H1 (cell line): Measurements from ENCODE around the gene ILF3. TPM values are rescaled to one million over a fixed set of nuclear protein-coding genes. Genes with fewer than 3 reads are reported as not detected.

Experiments
- CTCF ChIA-PET: fragments of 300-600 bp; sonication (Branson Sonifier 250); formaldehyde crosslinking; loops from one replicate; lab custom pipeline; 2021; ENCODE audit not compliant: partially characterized antibody; lab: Charles Lee
- POLR2A ChIA-PET: fragments of 300-600 bp; sonication (Branson Sonifier 250); formaldehyde crosslinking; loops from one replicate; lab custom pipeline; 2021; ENCODE audit warnings: inconsistent platforms; ENCODE audit not compliant: partially characterized antibody; lab: Charles Lee
- DNase-seq, 2 experiments: peaks; one replicate each; pipeline versions ENCODE4 v3.0.0 to v3.0.0-alpha.2; 2010 to 2022; ENCODE audit warnings: low spot score in 2 of 2, low read depth in 1 of 2, mixed read lengths in 1 of 2
- FAIRE-seq: peaks from 2 replicates; lab custom pipeline; 2011; peaks lifted over from hg19 to GRCh38; lab: Jason Lieb, UNC
- H2AFZ ChIP-seq: 2 replicates; pipeline ENCODE4 v1.8.1; 2012; ENCODE audit warnings: low read length, inconsistent platforms
- H2AK5ac ChIP-seq: 2 replicates; pipeline ENCODE4 v1.6.1; 2013; ENCODE audit warnings: low read depth, low read length
- H2BK120ac ChIP-seq: replicated peaks from 2 replicates; pipeline ENCODE3; 2013; ENCODE audit warnings: low read depth, low read length, inconsistent platforms
- H2BK12ac ChIP-seq: 2 replicates; pipeline ENCODE4 v1.6.1; 2013; ENCODE audit warnings: low read depth, low read length
- H2BK15ac ChIP-seq: 2 replicates; pipeline ENCODE4 v1.6.1; 2013; ENCODE audit warnings: low read length
- H2BK20ac ChIP-seq: 2 replicates; pipeline ENCODE4 v1.6.1; 2013; ENCODE audit warnings: low read length
- H2BK5ac ChIP-seq: 2 replicates; pipeline ENCODE4 v1.6.1; 2013; ENCODE audit warnings: low read depth, low read length
- H3K14ac ChIP-seq: 2 replicates; pipeline ENCODE4 v1.6.1; 2013; ENCODE audit warnings: inconsistent platforms; ENCODE audit not compliant: insufficient read length
- H3K18ac ChIP-seq: 2 replicates; pipeline ENCODE4 v1.6.1; 2013; ENCODE audit warnings: low read length; ENCODE audit errors: extremely low read depth
- H3K23ac ChIP-seq: 2 replicates; pipeline ENCODE4 v1.6.1; 2013; ENCODE audit warnings: inconsistent platforms; ENCODE audit not compliant: insufficient read length
- H3K23me2 ChIP-seq: 2 replicates; pipeline ENCODE4 v1.6.1; 2013; ENCODE audit warnings: low read depth, low read length
- H3K27ac ChIP-seq: 2 replicates; pipeline ENCODE4 v1.6.1; 2011; ENCODE audit warnings: low read depth, low read length, inconsistent platforms
- H3K27me3 ChIP-seq, 4 experiments: replicated peaks in 1 of 4; 1 replicate in 1 of 4; 2 replicates in 3 of 4; pipeline versions ENCODE4 v1.6.1 to v1.8.1; 2011 to 2013; ENCODE audit warnings: low read length in 3 of 4, mild to moderate bottlenecking in 3 of 4, inconsistent platforms in 2 of 4, mixed read lengths in 2 of 4, moderate library complexity in 1 of 4; ENCODE audit not compliant: control insufficient read depth in 3 of 4, insufficient read depth in 3 of 4; ENCODE audit errors: extremely low read depth in 1 of 4
- H3K36me3 ChIP-seq, 4 experiments: 2 replicates each; pipeline versions ENCODE4 v1.6.1 to v1.8.1; 2011 to 2013; ENCODE audit warnings: mild to moderate bottlenecking in 4 of 4, low read length in 3 of 4, moderate library complexity in 2 of 4, control low read depth in 1 of 4, inconsistent platforms in 1 of 4; ENCODE audit not compliant: insufficient read depth in 4 of 4, control insufficient read depth in 2 of 4
- H3K4ac ChIP-seq: replicated peaks from 2 replicates; pipeline ENCODE3; 2013; ENCODE audit warnings: low read length, low read depth, mixed read lengths, inconsistent platforms; ENCODE audit not compliant: insufficient read length
- H3K4me1 ChIP-seq, 4 experiments: replicated peaks in 1 of 4; 1 replicate in 1 of 4; 2 replicates in 3 of 4; pipeline versions ENCODE4 v1.6.1 to v1.8.1; 2011 to 2013; ENCODE audit warnings: low read length in 3 of 4, inconsistent platforms in 2 of 4, mixed read lengths in 1 of 4; ENCODE audit not compliant: insufficient read depth in 4 of 4, control insufficient read depth in 3 of 4
- H3K4me2 ChIP-seq, 2 experiments: 2 replicates each; pipeline versions ENCODE4 v1.6.1 to v1.8.1; 2011 to 2013; ENCODE audit warnings: low read depth in 2 of 2, low read length in 2 of 2, control low read depth in 1 of 2, inconsistent platforms in 1 of 2, mild to moderate bottlenecking in 1 of 2; ENCODE audit not compliant: insufficient read depth in 1 of 2
- H3K4me3 ChIP-seq, 4 experiments: fragments of 200-600, 300-600 bp in 1 of 4; sonication (generic), shearing (Covaris generic), sonication (Bioruptor Twin) in 1 of 4; 2 replicates each; pipeline versions ENCODE4 v1.5.1 to v1.8.1; 2011 to 2016; ENCODE audit warnings: low read length in 4 of 4, low read depth in 3 of 4, control low read depth in 2 of 4, inconsistent platforms in 2 of 4, mild to moderate bottlenecking in 2 of 4, mixed read lengths in 1 of 4, moderate library complexity in 1 of 4; ENCODE audit not compliant: insufficient read depth in 2 of 4; ENCODE audit errors: extremely low read depth in 1 of 4
- H3K56ac ChIP-seq: replicated peaks from 2 replicates; pipeline ENCODE3; 2013; ENCODE audit warnings: low read depth, mild to moderate bottlenecking, mixed read lengths, low read length, inconsistent platforms; ENCODE audit not compliant: insufficient read length
- H3K79me1 ChIP-seq: 2 replicates; pipeline ENCODE4 v1.6.1; 2013; ENCODE audit warnings: low read depth, low read length, control low read depth
- H3K79me2 ChIP-seq, 2 experiments: 2 replicates each; pipeline versions ENCODE4 v1.6.1 to v1.8.1; 2012 to 2013; ENCODE audit warnings: low read length in 2 of 2, mild to moderate bottlenecking in 2 of 2, inconsistent platforms in 1 of 2; ENCODE audit not compliant: insufficient read depth in 2 of 2, control insufficient read depth in 1 of 2
- H3K9ac ChIP-seq, 4 experiments: replicated peaks in 1 of 4; 1 replicate in 1 of 4; 2 replicates in 3 of 4; pipeline versions ENCODE4 v1.6.1 to v1.8.1; 2011 to 2013; ENCODE audit warnings: low read depth in 3 of 4, low read length in 3 of 4, control low read depth in 2 of 4, mild to moderate bottlenecking in 2 of 4, moderate library complexity in 2 of 4, inconsistent platforms in 1 of 4; ENCODE audit errors: extremely low read depth in 1 of 4
- H3K9me3 ChIP-seq, 2 experiments: 2 replicates each; pipeline versions ENCODE4 v1.6.1 to v1.8.1; 2012 to 2013; ENCODE audit warnings: mild to moderate bottlenecking in 2 of 2, moderate library complexity in 2 of 2, control low read depth in 1 of 2, inconsistent platforms in 1 of 2, low read depth in 1 of 2, low read length in 1 of 2, mixed read lengths in 1 of 2; ENCODE audit not compliant: insufficient read depth in 2 of 2
- H4K20me1 ChIP-seq, 2 experiments: replicated peaks in 1 of 2; 2 replicates each; pipeline versions ENCODE3 to v1.8.1; 2011 to 2013; ENCODE audit warnings: inconsistent platforms in 2 of 2, low read length in 2 of 2, mild to moderate bottlenecking in 1 of 2; ENCODE audit not compliant: insufficient read depth in 2 of 2, control insufficient read depth in 1 of 2
- H4K5ac ChIP-seq: 2 replicates; pipeline ENCODE4 v1.6.1; 2013; ENCODE audit warnings: low read length, low read depth, mixed read lengths, inconsistent platforms; ENCODE audit not compliant: insufficient read length
- H4K8ac ChIP-seq: 2 replicates; pipeline ENCODE4 v1.8.0; 2013; ENCODE audit warnings: mild to moderate bottlenecking, moderate library complexity, low read length, inconsistent platforms; ENCODE audit not compliant: insufficient read depth; ENCODE audit errors: extremely low read depth
- H4K91ac ChIP-seq: replicated peaks from 2 replicates; pipeline ENCODE3; 2013; ENCODE audit warnings: low read length, mixed read lengths, inconsistent platforms; ENCODE audit not compliant: insufficient read length
- BACH1 ChIP-seq: IDR thresholded peaks from 2 replicates; pipeline ENCODE4 v1.6.1; 2012; ENCODE audit warnings: low read length, improper control_type of control experiment
- POLR2A ChIP-seq, 2 experiments: IDR thresholded peaks; 1 replicate in 1 of 2; 2 replicates in 1 of 2; pipeline ENCODE4 v1.6.1; 2011; ENCODE audit warnings: low read depth in 2 of 2, low read length in 2 of 2, mild to moderate bottlenecking in 2 of 2; ENCODE audit errors: control extremely low read depth in 1 of 2
- WGBS, 2 experiments: shearing (Covaris generic) in 1 of 2; methylation state at CpG; one replicate each; pipeline versions ENCODE4 v1.1.6 to v1.1.7; 2013 to 2015; ENCODE audit warnings: low lambda C conversion rate in 2 of 2, mixed read lengths in 2 of 2, inconsistent platforms in 1 of 2, low coverage in 1 of 2, missing lambda C conversion rate in 1 of 2; ENCODE audit not compliant: insufficient replicate concordance in 2 of 2, insufficient coverage in 1 of 2, insufficient read length in 1 of 2; ENCODE audit errors: extremely low coverage in 1 of 2, missing lambda C conversion rate in 1 of 2; 5-methylcytosine and 5-hydroxymethylcytosine counted together
- polyA plus RNA-seq, 7 experiments: library from polyadenylated mRNA; depleted of rRNA in 3 of 7; stranded (reverse) in 5 of 7; unstranded in 2 of 7; fragments of >200 nt in 5 of 7; fragments of 200-250 nt in 2 of 7; gene quantifications; 1 replicate in 5 of 7; 2 replicates in 1 of 7; 4 replicates in 1 of 7; pipeline versions ENCODE4 v1.2.1 to v1.2.3, GENCODE V29; 2011 to 2013; ENCODE audit warnings: missing spikeins in 2 of 7, mixed read lengths in 2 of 7
- total RNA-seq: library from RNA; stranded (reverse); fragmentation: NEBNext Ultra II Directional; extraction: Animal tissue kit (Norgen Biotek cat#: 25700); gene quantifications from 2 replicates; pipeline ENCODE4 v1.2.1, GENCODE V29; 2021

Gene ILF3
- total and polyA plus RNA-seq, 2 of the 8 experiments (the other 6 are each of a cell fraction or from before 2014, with no cell fraction given): 291 to 695 TPM

DNA sequence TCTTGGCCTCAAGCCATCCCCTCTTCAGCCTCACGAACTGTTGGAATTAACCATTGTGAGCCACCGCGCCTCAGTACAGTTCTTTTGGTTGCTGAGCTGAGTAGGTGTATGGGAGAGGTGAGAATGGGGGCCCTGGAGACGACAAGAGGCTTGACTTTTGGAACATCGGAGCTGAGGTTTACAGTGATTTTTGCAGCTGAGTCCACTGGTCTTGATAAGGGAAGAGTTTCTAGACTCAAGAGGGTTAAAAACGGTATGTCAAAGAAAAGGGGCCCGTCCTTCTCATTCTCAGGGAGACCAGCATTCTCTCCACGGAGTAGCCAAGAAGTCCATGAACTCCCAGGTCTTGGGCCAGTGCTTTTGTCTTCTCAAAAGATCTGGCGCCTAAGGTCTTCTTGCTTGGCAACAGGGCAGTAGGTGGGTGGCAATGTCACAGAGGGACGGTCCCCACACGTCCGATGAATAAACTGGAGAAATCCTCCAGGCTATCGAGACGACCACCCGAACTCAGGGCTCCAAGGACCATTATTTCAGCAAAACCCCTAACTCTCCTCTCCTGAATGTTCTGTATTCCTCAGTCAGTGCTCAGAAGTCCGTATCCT lies 40.7 kb downstream of the ILF3 start:
- no peak overlapping the region for H3K23ac ChIP-seq
- H4K8ac ChIP-seq: 0 out of 2 replicates have a peak overlapping the region, but pooled peaks have one; percentile 66
- no peak for TF ChIP-seq BACH1
- TF ChIP-seq POLR2A (IDR thresholded peaks at IDR 0.05; ENCODE audit: control extremely low read depth in 1 of 2, low read depth in 2 of 2, low read length in 2 of 2): peak; percentile 7 to 51; a peak in 2 of 3 replicates
- H2BK12ac ChIP-seq: no peak overlapping the region
- no peak overlapping the region for H2BK120ac ChIP-seq
- no peak overlapping the region for H3K4ac ChIP-seq
- no peak overlapping the region for H2AK5ac ChIP-seq
- no peak overlapping the region for H2BK15ac ChIP-seq
- ChIA-PET POLR2A (interaction anchor here (1.7 to 59.0 kb wide), 4 partner anchors 3 to 127 kb away, joined by 6 to 1874 read pairs (median 940); partner anchors contain the start of genes DNM2, ILF3 and QTRT1), CTCF (interaction anchor here (0.6 to 7.6 kb wide), 7 partner anchors 24 to 291 kb away, joined by 3 to 64 read pairs (median 4); no protein-coding TSS in a partner anchor)
- no peak overlapping the region for H2BK5ac ChIP-seq
- H3K4me1 ChIP-seq: peaks cover 0 to 6% (median 1%) of the 10 kb centered on the region in 4 experiments; a peak in 4 of 7 replicates
- peak overlapping the region in 3 of 4 experiments; percentile 19 to 49 (median 34); a peak in 5 of 8 replicates for H3K4me3 ChIP-seq
- peaks cover 18 to 28% (median 19%) of the 10 kb centered on the region in 4 experiments for H3K36me3 ChIP-seq
- no peaks in the 10 kb centered on the region for H3K79me2 ChIP-seq
- peaks cover 2% of the 10 kb centered on the region; the same call in 1 of the 2 replicates for H3K23me2 ChIP-seq
- H3K79me1 ChIP-seq: 0 out of 2 replicates have a peak, but pooled peaks cover 6% of the 10 kb centered on the region
- H4K5ac ChIP-seq: no peak overlapping the region
- H4K91ac ChIP-seq: no peak overlapping the region
- H2BK20ac ChIP-seq: no peak overlapping the region
- no peak overlapping the region for H3K9ac ChIP-seq
- no peak overlapping the region for H3K18ac ChIP-seq
- DNase-seq (no peak), FAIRE-seq (no peak)
- no peak overlapping the region for H3K14ac ChIP-seq
- H2AFZ ChIP-seq: no peak overlapping the region
- peak overlapping the region; percentile 26 to 65 for H3K4me2 ChIP-seq
- H3K27me3 ChIP-seq: no peaks in the 10 kb centered on the region
- H3K27ac ChIP-seq: no peak overlapping the region
- H3K56ac ChIP-seq: no peak overlapping the region
- peaks cover 30 to 33% of the 10 kb centered on the region in 2 experiments for H4K20me1 ChIP-seq
- no peaks in the 10 kb centered on the region for H3K9me3 ChIP-seq
- WGBS, 2 experiments: 77% methylated on average over 16 of the region's 16 CpGs; no CpG with 5 or more reads in 1 of the 2 experiments
